GM19043 (cell line): Measurements from ENCODE around the gene STAM2.
"Not testable (repeated sequence)": the region's sequence is repeated elsewhere in the genome, so short reads cannot be mapped to it uniquely, and the experiment has no call there.

ENCODE experiments used
- ATAC-seq: cut with Tn5 transposase; IDR thresholded peaks from one replicate; pipeline ENCODE4 v1.9.1; 2021; ENCODE audit warnings: low read depth; ENCODE audit not compliant: unreplicated experiment

The STAM2 gene

DNA sequence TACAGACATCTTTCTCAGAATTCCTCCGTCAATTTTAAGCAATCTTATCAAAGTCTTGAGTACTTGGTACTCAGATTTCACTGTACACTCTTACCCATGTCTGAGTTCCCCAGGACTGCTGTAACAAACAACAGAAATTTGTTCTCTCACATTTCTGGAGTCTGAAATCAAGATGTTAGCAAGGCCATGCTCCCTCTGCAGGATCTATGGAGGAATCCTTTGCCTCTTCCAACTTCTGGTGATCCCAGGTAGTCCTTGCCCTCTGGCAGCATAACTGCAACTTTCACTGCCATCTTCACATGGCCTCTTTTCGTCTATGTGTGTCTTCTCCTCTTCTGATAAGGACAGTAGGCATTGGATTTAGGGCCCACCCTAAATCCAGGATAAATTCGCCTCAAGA is 59.6 kb downstream of the STAM2 start:
- no peak for ATAC-seq

DNA sequence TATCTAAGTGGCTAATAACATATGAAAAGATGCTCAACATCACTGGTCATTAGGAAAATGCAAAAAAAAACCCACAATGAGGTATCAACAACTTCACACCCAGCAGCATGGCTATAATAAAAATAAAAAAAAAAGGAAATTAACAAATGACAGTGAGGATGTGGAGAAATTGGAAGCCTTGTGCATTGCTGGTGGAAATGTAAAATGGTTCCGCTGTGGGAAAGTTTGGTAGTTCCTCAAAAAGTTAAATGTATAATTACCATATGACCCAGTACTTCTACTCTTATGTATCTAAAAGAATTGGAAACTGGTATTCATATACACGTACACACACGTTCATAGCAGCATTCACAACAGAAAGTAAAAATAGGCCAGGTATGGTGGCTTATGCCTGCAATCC is 61.2 kb downstream of the STAM2 start:
- no peak for ATAC-seq

DNA sequence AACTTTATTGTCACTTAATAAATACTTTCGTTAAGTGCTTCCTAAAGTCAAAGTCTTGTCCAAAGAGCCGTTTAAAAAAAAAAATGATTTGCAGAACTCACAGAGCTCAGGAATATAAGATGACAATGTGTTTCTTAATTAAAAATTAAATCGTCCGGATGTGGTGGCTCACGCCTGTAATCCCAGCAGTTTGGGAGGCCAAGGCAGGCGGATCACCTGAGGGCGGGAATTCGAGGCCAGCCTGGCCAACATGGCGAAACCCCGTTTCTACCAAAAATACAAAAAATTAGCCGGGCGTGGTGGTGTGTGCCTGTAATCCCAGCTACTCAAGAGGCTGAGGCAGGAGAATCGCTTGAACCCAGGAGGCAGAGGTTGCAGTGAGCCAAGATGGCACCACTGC is 68.4 kb downstream of the STAM2 start:
- not testable (repeated sequence) for ATAC-seq

DNA sequence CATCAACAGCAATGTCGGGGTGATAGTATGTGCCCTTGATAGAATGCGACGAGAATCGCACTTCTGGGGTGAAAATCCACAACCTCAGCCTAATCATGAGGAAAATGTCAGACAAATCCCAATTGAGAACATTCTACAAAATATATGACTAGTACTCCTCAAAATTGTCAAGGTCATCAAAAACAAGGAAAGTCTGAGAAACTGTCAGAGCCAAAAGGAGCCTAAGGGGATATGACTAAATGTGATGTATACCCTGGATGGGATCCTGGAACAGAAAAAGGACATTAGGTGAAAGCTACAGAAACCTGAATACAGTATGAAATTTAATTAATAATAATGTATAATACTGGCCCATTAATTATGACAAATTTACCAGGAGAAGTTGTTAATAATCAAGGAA is 69.1 kb downstream of the STAM2 start:
- no peak for ATAC-seq

DNA sequence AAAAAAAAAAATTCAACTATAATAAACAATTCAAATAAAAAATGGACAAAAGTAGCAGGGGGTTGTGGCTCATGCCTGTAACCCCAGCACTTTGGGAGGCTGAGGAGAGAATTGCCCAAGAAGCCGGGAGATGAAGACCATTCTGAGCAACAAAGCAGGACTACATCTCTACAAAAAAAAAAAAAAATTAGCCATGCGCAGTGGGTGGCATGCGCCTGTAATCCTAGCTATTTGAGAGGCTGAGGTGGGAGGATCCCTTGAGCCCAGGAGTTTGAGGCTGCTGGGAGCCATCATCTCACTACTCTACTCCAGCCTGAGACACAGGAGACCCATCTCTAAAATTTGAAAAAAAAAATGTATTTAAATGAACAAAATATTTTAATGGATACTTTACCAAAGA is 72.3 kb downstream of the STAM2 start:
- no peak for ATAC-seq

DNA sequence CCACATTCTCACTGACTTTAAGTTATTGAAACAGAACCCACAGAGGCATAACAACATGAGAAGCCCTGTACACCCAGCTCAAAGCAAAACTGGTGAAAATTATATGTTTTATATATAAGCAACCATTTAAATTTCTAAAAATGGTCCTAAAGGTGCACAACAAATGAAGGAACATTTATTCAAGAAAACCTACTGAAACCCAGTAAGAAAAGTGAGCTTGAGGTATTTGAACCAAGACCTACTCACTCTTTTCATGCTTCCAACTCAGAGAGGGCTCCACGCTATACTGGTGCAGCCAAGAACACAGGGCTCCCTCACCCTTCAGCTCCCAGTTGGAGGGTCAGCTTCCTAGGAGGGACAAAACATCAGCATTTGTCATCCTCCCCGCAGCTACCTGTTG is 74.6 kb downstream of the STAM2 start:
- no peak for ATAC-seq

DNA sequence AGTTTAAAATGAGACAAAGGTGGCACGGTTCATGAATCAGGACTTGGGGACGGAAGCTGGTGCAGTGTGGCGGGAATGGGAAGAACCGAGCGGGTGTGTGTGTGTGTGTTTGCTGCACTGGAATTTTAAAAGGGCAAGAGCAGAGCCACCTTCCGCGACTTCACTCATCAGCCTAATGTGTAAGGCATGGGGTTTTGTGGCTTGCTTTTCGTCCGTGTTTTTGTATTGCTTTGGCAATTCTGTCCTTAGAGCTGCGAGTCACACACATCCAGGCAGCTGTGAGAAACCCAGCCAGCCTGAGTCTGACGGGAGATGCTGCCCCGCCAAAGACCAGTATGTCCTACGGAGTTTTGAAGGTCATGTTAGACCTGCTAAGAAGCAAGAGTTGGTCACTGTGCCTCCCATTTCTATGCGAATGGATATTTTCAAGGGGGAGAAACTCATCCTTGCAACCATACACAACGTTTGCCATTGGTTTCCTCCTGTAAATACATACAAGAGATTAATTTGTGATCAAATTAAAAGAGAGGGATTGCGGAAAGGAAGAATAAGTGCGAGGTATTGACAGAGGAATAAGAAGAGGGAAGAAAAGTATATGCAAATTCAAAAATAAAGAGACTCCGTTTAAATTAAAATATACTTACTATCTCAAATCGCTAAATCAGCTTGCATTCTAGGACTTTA is 76.1 kb downstream of the STAM2 start:
- ATAC-seq: no peak

DNA sequence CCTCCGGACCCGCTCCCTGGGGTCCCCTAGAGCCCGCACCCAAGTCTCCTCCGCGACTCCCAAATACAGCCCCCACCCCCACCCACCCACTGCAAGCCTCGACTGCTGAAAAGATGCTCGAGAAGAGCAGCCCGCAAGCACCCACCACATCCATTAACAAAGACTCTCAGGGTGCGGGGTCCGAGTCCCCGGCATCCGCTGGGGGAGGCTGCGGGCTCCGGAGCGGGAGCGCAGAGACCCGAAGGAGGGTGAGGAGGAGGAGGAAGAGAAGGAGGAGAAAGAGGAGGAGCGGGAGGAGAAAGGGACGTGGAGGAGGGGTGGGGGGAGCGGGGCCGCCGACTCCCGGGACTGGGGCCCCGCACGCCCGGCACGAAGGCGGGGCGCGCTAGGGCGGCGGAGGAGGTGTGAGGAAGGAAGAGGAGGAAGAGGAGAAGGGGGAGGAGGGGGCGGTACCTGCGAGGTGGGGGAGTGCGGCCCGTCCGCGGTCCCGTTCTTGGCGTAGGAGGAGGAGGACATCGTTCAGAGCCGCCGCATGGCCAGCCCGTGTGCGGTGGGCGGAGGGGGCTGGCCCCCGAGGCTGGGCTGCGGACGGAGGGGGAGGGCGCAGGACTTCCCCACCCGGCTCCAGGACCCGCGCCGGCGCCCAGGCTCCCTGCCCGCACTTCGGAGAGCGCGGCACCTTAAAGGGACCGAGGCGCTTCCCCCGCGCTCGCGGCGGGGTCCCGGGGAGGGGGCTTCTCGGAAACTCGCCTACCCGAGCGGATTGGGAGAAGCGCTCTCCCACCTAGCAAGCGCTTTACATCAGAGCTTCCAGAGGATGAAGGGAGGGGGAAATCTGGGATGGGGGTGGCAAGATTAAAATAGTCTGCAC is 76.8 kb downstream of the STAM2 start, which contains the start of gene CACNB4:
TSS of gene CACNB4 (minus strand) at position 549 of the 871 bp plus-strand sequence.
- peak; percentile 36 for ATAC-seq

DNA sequence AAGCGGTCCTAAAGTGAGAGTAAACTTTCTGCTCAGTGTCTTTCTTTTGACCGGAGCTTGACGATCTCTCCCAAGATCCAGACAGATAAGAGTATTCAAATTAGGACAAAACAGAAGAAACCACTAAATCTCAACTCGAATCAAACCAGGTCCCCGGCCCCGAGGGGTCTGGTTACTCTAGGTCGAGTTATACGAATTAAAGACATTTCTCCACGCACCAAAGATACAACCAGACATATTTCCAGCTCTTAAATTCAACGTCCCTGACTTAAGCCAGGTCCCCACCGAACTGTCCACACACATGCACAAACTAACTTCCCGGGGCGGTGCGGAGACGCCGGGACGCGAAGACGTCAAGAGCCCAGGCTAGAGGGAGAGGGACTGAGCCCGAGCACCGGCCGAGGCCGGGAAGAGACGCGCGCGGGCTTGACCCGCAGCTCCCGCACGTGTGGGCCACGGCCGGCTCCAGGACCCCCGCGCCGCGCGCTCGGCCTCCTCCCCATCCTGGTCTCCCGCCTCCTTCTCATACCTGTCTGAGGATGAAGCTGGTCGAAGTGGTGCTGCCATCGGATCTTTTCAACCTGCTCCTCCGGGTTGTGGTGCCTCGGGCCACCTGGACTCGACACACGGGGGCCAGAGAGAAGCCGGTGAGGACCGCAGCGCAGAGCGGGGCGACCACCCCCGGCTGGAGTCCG is 77.6 kb downstream of the STAM2 start:
- no peak for ATAC-seq

DNA sequence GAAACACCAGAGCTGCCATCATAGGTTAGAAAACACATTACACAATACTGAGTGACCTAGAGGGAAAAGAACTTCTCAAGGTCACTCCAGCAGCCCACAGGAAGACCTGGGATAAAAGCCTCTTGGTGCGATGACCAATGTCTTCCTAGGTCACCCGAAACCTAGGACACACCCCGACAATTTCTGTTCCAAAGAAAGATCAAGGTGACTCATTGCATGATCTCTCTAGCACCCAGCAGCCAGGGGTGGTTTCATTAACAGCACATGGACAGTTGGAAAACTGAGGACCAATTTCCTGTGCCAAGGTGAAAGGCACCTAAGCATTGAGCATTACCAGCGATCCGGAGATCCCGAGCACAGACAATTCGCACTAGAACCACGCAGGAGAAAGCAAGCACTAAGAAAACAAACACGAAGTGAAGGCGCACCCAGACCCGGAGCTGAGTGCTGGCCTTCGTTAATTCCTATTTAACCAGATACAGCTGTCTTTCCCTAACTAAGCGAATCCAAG is 78.2 kb downstream of the STAM2 start:
- no peak for ATAC-seq

DNA sequence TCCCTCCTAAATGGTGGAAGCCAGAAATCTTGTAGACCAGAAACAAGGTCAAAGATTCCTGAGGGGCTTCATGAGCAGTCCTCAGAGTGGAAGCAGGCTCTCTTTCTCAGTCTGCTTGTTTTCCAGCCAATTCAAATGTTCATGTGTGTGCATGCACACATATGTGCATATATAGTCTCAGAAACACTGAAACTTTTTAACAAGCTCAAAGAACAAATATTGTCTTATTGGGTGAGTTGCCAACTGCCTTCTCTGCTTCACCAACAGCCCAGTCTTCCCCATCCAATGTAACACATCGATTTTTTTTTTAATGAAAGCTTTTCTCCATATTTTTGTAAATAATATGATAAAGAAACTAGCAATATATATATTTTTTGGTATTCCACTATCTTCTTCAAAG is 80.4 kb downstream of the STAM2 start:
- ATAC-seq: no peak

DNA sequence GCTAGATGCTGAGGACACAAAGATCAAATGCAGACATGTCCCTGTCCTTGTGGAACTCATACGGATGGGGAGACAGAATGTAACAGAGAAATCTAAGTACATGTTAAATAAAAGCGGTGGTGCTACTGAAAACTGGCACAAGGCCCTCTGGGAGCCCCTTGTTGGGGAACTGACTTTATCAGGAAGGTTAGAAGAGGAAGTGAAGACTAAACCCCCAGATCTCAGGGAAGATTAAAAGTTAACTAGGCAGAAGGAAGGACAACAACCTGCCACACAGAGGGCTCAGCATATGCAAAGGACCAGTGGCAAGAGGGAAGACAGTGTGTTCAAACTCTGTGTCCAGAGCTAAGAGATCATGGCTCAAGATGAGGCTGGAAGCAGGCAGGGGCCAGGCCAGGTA is 81.5 kb downstream of the STAM2 start:
- no peak for ATAC-seq

DNA sequence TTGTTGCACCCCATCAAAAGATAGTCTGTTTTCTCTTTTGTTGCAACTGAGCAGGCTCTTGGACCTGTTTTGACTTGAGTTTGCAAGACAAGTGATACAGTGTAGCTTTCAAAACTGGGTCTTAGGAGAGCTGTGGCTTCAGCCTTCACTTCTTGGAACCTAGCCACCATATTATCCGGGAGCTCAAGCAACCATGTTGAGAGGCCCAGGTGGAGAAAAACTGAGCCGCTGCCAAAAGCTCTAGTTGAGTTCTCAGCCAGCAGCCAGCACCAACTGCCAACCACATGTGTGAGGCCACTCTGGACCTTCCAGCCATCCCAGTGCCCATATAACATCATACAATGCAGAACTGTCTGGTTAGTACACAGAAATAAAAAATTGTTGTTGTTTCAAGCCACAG is 82.1 kb downstream of the STAM2 start:
- ATAC-seq: no peak

DNA sequence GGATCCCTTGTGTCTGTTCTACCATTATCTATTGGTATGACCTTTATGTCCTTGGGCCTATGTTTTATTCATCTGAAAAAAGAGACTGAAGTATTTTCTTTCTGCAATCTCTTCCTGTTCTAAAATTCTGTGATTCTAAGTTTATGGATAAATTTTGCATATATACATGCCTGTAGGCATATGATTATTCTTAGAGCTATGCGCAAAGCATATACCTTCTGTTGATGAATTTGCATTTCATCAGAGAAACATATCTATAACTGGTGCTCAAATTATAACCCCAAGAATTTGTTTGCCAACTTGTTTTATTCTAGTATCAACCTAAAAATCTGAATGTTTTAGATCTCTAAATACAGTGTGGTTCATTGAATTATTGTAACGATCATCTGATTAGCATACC is 83.5 kb downstream of the STAM2 start:
- no peak for ATAC-seq

DNA sequence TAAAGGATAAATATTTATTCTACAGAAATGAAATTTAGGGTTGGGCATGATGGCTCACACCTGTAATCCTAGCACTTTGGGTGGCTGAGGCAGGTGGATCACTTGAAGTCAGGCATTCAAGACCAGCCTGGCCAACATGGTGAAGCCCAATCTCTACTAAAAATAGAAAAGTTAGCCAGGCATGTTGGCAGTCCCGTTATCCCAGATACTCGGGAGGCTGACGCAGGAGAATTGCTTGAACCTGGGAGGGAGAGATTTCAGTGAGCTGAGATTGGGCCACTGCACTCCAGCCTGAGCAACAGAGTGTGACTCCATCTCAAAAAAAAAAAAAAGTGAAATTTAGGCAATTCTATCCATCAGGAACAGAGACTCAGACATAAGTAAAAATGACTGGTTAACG is 84.8 kb downstream of the STAM2 start:
- ATAC-seq: not testable (repeated sequence)

DNA sequence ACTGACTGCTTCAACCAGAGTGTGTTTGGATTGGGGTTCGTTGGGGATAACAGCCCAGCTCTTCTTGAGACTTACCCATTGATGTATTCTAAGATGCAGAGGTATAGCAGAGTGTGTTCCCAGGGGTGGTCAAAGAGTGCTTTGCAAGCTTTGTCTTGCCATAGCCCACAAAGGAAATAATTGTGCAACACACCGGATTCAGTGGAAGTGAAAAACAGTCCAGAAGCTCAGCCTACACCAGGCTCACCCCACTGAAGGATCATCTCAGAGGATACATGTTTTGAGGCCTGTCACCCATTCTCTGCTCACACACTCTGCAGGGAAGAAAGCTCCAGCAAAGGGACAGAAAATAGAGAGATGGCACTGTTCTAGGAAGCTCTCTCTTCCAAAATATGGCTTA is 86.3 kb downstream of the STAM2 start:
- ATAC-seq: no peak

DNA sequence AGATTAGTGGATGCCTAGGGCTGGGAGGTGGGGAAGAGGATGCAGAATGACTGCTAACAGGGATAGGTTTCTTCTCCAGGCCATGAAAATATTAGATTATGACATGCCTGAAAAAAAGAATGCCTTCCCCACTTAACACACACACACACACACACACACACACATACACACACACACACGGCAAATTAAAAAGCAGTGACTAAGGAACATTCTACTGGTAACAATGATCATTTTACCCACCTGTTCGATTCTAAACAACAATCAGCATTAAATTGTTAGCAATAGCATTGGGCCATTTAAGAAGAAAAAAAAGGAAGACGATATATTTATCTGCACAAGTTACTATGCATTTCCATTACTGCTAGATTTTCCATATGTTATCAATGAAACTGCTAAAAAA is 87.6 kb downstream of the STAM2 start:
- no peak for ATAC-seq

DNA sequence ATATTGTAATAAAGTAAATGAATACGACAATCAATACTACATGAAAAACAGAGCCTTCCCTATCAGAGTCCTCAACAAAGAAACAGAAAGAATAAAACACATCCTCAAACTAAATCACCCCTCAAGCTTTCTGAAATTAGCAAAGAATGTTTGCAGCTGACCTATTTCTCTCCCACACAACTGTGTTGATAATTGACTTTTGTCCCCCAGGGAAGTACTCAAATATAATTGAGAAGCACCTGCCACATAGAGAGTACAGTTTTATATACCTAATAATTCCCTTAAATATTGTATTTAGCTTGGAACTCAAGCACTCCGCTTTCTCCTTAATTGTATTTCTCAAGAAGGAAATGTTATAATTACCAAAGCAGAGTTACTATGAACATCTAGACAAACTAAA is 89.3 kb downstream of the STAM2 start:
- ATAC-seq: no peak

DNA sequence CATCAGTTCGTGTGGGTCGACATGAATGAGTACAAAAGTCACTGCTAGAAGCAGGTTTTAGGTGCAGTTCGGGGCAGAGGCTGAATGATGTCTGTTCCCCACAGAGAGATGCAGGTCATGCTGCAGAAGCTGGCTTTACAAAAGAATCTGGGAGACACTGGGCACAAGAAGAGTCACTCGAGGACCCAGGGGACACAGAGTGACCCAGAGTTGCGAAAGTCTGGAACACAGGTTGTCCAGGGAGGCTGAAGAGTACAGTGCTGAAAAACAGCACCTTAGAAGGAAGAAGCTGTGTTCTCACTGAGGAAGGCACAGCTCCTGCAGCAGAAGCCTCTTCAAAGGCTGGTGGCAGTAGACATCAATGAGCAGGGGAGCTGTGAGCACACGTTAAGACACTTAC is 91.5 kb downstream of the STAM2 start:
- no peak for ATAC-seq

DNA sequence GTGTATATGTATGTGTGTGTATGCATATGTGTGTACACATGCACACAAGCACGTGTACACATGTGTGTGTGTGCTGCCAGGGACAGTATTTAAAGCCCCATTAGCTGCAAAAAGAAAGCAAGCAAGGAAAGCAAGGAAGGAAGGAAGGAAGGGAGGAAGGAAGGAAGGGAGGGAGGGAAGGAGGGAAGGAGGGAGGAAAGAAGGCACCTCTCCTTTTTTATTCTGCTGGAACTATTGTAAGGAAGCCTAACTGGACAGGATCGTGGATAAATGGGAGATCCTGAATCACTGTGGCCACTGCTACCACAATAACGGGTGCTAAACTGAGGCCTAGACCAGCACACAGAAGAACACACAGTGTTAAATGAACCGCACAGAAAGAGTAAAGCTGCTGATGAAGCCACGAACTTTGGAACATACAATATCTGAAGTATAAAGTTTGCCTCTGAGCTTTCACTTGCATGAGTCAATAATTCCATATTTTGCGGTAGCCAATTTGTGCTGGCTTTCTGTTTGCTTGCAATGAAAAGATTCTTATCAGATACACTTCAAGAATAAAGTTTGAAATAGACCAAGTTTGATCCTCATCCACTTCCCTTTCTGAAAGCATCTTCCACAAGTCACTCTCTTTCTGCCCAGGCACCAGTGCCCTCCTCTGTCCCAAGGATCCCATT is 92.2 kb downstream of the STAM2 start:
- ATAC-seq: no peak

DNA sequence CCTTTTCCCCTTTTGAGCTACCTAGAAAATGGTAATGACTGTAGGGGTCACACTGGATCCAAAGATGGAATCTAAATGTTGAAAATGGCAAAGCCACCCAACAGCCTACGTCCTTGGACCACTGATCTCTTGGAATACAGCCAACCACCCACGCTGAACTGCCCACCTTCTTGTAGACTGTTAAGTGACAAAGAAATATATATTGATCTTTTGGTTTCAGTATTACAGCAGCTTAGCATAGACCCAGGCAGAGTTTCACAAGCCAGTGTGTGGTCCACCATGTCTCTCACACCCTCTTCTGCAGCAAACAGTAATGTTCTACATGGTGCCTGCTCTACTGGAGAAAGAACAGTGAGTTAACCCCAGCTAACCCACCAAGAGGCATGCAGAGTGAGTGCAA is 96.9 kb downstream of the STAM2 start:
- ATAC-seq: peak; percentile 62
